ENCODE measurements around the gene TBC1D22B.
A peak's percentile ranks its signal among the peaks of the same experiment; 100 is the strongest.

TBC1D22B gene

GRCh38 chr6:37210313-37210968 lies 47.1 kb upstream of the TBC1D22B start (continued):
- TF ChIP-seq ZNF692 (tag by site-specific recombination; IDR thresholded peaks at IDR 0.05) (peak; percentile 56; the same call in 1 of the 2 replicates), ZNF600 (tag by site-specific recombination; IDR thresholded peaks at IDR 0.05) (peak; percentile 95), ZNF561 (tag by site-specific recombination; IDR thresholded peaks at IDR 0.05; ENCODE audit: borderline replicate concordance) (0 out of 2 replicates have a peak, but pooled peaks have one; percentile 20), ZSCAN16 (tag by site-specific recombination; IDR thresholded peaks at IDR 0.05) (no peak), PRDM1 (tag by site-specific recombination; IDR thresholded peaks at IDR 0.05) (peak; percentile 72), ZBTB48 (tag by site-specific recombination; IDR thresholded peaks at IDR 0.05) (peak; percentile 97), ZNF654 (tag by site-specific recombination; IDR thresholded peaks at IDR 0.05; ENCODE audit: low read depth) (peak; percentile 98), ZNF10 (tag by site-specific recombination; IDR thresholded peaks at IDR 0.05) (0 out of 2 replicates have a peak, but pooled peaks have one; percentile 35), ZNF324 (tag by site-specific recombination; IDR thresholded peaks at IDR 0.05) (peak; percentile 67; the same call in 1 of the 2 replicates), ZNF335 (tag by site-specific recombination; conservative IDR thresholded peaks at IDR 0.05) (peak; percentile 32; the same call in 1 of the 2 replicates), ZEB2 (tag by site-specific recombination; IDR thresholded peaks at IDR 0.05) (0 out of 2 replicates have a peak, but pooled peaks have one; percentile 33), PRDM10 (tag by site-specific recombination; IDR thresholded peaks at IDR 0.05) (no peak)

- Histone ChIP-seq H3K9me3 (ENCODE audit: control insufficient read depth, insufficient read depth, low read depth, low read length) (no peaks in the 10 kb centered on the region), H3K27ac (ENCODE audit: extremely low read depth, low read depth, low read length) (no peak overlapping the region), H3K4me3 (ENCODE audit: low read depth, low read length) (no peak overlapping the region), H3K36me3 (ENCODE audit: control insufficient read depth in 2 of 2, insufficient read depth in 1 of 2, low read length in 2 of 2) (no peaks in the 10 kb centered on the region), H3K4me1 (ENCODE audit: control insufficient read depth, insufficient read depth, low read length) (no peaks in the 10 kb centered on the region)
- TF ChIP-seq ZBTB1 (tag by site-specific recombination; IDR thresholded peaks at IDR 0.05) (no peak), SP7 (tag by site-specific recombination; IDR thresholded peaks at IDR 0.05) (no peak), ZNF488 (tag by site-specific recombination; IDR thresholded peaks at IDR 0.05) (no peak), ZNF214 (tag by site-specific recombination; IDR thresholded peaks at IDR 0.05; ENCODE audit: borderline replicate concordance) (no peak), OSR2 (tag by site-specific recombination; IDR thresholded peaks at IDR 0.05) (no peak), ZNF558 (tag by site-specific recombination; IDR thresholded peaks at IDR 0.05) (no peak)
- ChIA-PET CTCF (interaction anchor here (0.8 to 17.8 kb wide), 11 partner anchors 8 to 446 kb away, joined by 3 to 845 read pairs (median 22); partner anchors contain the start of genes C6orf89, PIM1, TBC1D22B and TMEM217), POLR2A (interaction anchor here (1.1 kb wide), 1 partner anchor 10 kb away, joined by 3 read pairs; no protein-coding TSS in a partner anchor)
Measured at GRCh38 chr6:37212268-37212667, 45.3 kb upstream of the TBC1D22B start.

Data from HEK293 (cell line).